ENCODE data around the gene CEPT1. TPM values are rescaled to one million over a fixed set of nuclear protein-coding genes. Genes with fewer than 3 reads are reported as not detected.

CEPT1 gene
- total and polyA plus RNA-seq, 8 donors, result 8.5 to 23.8 (median 13.1) TPM

- H3K9me3 ChIP-seq, result no peaks in the 10 kb centered on the region
- no peaks in the 10 kb centered on the region for H3K27me3 ChIP-seq
- FAIRE-seq (no peak), DNase-seq (no peak), ATAC-seq (no peak)
- WGBS, 2 donors, result 97 to 98% methylated on average over 5 of the region's 5 CpGs
- H3K4me3 ChIP-seq, result no peak overlapping the region
- intact Hi-C loops (cut with DNase I), result no loop called here
- H3K4me1 ChIP-seq, result peaks cover 0 to 15% (median 0%) of the 10 kb centered on the region in 3 donors
- TF ChIP-seq CTCF (IDR thresholded peaks at IDR 0.05), result no peak
- peak overlapping the region in 1 of 4 donors; percentile 67 for H3K27ac ChIP-seq
- H3K36me3 ChIP-seq, result peaks cover 0 to 52% (median 14%) of the 10 kb centered on the region in 3 donors
These were observed 52.1 kb downstream of the CEPT1 start for GRCh38 chr1:111192074-111192473.

GRCh38 chr1:111192658-111193519 lies 52.9 kb downstream of the CEPT1 start:
- 60 to 64% methylated on average over 10 of the region's 10 CpGs for WGBS, 2 donors
- Histone ChIP-seq H3K27me3 (no peaks in the 10 kb centered on the region), H3K4me3 (no peak overlapping the region), H3K27ac (peak overlapping the region in 2 of 4 donors; percentile 65 to 67), H3K4me1 (peaks cover 0 to 15% (median 0%) of the 10 kb centered on the region in 3 donors), H3K36me3 (peaks cover 0 to 48% (median 7%) of the 10 kb centered on the region in 3 donors), H3K9me3 (no peaks in the 10 kb centered on the region)
- FAIRE-seq (no peak), ATAC-seq (peak in 2 of 4 donors; percentile 43 to 60), DNase-seq (no peak)
- TF ChIP-seq CTCF (IDR thresholded peaks at IDR 0.05), result no peak
- intact Hi-C loops (cut with DNase I), result no loop called here

GRCh38 chr1:111193712-111194480 lies 53.9 kb downstream of the CEPT1 start:
- no peak for FAIRE-seq

GRCh38 chr1:111195002-111195684 lies 55.1 kb downstream of the CEPT1 start:
- Histone ChIP-seq H3K4me3 (no peak overlapping the region), H3K27me3 (no peaks in the 10 kb centered on the region), H3K36me3 (peaks cover 0 to 36% (median 7%) of the 10 kb centered on the region in 3 donors), H3K4me1 (peaks cover 9 to 23% (median 12%) of the 10 kb centered on the region in 3 donors), H3K27ac (no peak overlapping the region), H3K9me3 (no peaks in the 10 kb centered on the region)
- ATAC-seq, result no peak
- 82 to 87% methylated on average over 4 of the region's 4 CpGs for WGBS, 2 donors
- no peak for DNase-seq
- no peak for FAIRE-seq
- TF ChIP-seq CTCF (IDR thresholded peaks at IDR 0.05), result no peak
- intact Hi-C loops (cut with DNase I), result no loop called here

More at GRCh38 chr1:111193712-111194480, 53.9 kb downstream of the CEPT1 start:
- Histone ChIP-seq H3K27ac (peak overlapping the region in 2 of 4 donors; percentile 65 to 67), H3K9me3 (no peaks in the 10 kb centered on the region), H3K4me3 (no peak overlapping the region), H3K36me3 (peaks cover 0 to 42% (median 7%) of the 10 kb centered on the region in 3 donors), H3K4me1 (peaks cover 0 to 15% (median 3%) of the 10 kb centered on the region in 3 donors), H3K27me3 (no peaks in the 10 kb centered on the region)
- no peak for DNase-seq
- 92 to 97% methylated on average over 3 of the region's 3 CpGs for WGBS, 2 donors
- ATAC-seq, result no peak
- TF ChIP-seq CTCF (IDR thresholded peaks at IDR 0.05), result no peak
- intact Hi-C loops (cut with DNase I), result no loop called here
